Measurements from ENCODE around the gene CRISPLD2. TPM values are rescaled to one million over a fixed set of nuclear protein-coding genes. Genes with fewer than 3 reads are reported as not detected.

The CRISPLD2 gene
- polyA plus RNA-seq, 2 donors, result 3.7 to 8.8 TPM

GRCh38 chr16:84842516-84843148, 22.8 kb downstream of the CRISPLD2 start:
- no peaks in the 10 kb centered on the region for H3K27me3 ChIP-seq (ENCODE audit: control insufficient read depth in 1 of 2, insufficient read depth in 2 of 2, low read length in 2 of 2)
- H3K4me1 ChIP-seq (ENCODE audit: control insufficient read depth in 2 of 2, insufficient read depth in 2 of 2, low read length in 1 of 2), result peaks cover 7 to 23% of the 10 kb centered on the region in 2 donors
- no peak overlapping the region for H3K4me3 ChIP-seq (ENCODE audit: low read depth in 1 of 2, low read length in 2 of 2)
- WGBS, 2 donors, result 41 to 52% methylated on average over 18 of the region's 18 CpGs
- no peaks in the 10 kb centered on the region for H3K9me3 ChIP-seq (ENCODE audit: control insufficient read depth in 2 of 2, insufficient read depth in 1 of 2, low read depth in 1 of 2, low read length in 1 of 2)
- peaks cover 0 to 6% of the 10 kb centered on the region in 2 donors for H3K36me3 ChIP-seq (ENCODE audit: control insufficient read depth in 2 of 2, insufficient read depth in 2 of 2, low read length in 1 of 2)
- peak overlapping the region; percentile 80 for H3K27ac ChIP-seq (ENCODE audit: low read depth in 2 of 2, low read length in 1 of 2)

- Histone ChIP-seq H3K9me3 (ENCODE audit: control insufficient read depth in 2 of 2, insufficient read depth in 1 of 2, low read depth in 1 of 2, low read length in 1 of 2) (no peaks in the 10 kb centered on the region), H3K4me1 (ENCODE audit: control insufficient read depth in 2 of 2, insufficient read depth in 2 of 2, low read length in 1 of 2) (peaks cover 5 to 16% of the 10 kb centered on the region in 2 donors), H3K36me3 (ENCODE audit: control insufficient read depth in 2 of 2, insufficient read depth in 2 of 2, low read length in 1 of 2) (peaks cover 0 to 4% of the 10 kb centered on the region in 2 donors), H3K4me3 (ENCODE audit: low read depth in 1 of 2, low read length in 2 of 2) (no peak overlapping the region), H3K27ac (ENCODE audit: low read depth in 2 of 2, low read length in 1 of 2) (peak overlapping the region; percentile 80), H3K27me3 (ENCODE audit: control insufficient read depth in 1 of 2, insufficient read depth in 2 of 2, low read length in 2 of 2) (no peaks in the 10 kb centered on the region)
- WGBS, 2 donors, result 42 to 50% methylated on average over 13 of the region's 13 CpGs
Observed at GRCh38 chr16:84843149-84844048, 23.6 kb downstream of the CRISPLD2 start.

GRCh38 chr16:84844049-84844350, 24.2 kb downstream of the CRISPLD2 start:
- peaks cover 0 to 4% of the 10 kb centered on the region in 2 donors for H3K36me3 ChIP-seq (ENCODE audit: control insufficient read depth in 2 of 2, insufficient read depth in 2 of 2, low read length in 1 of 2)
- H3K27me3 ChIP-seq (ENCODE audit: control insufficient read depth in 1 of 2, insufficient read depth in 2 of 2, low read length in 2 of 2), result no peaks in the 10 kb centered on the region
- no peak overlapping the region for H3K4me3 ChIP-seq (ENCODE audit: low read depth in 1 of 2, low read length in 2 of 2)
- 26 to 52% methylated on average over 5 of the region's 5 CpGs for WGBS, 2 donors
- H3K27ac ChIP-seq (ENCODE audit: low read depth in 2 of 2, low read length in 1 of 2), result peak overlapping the region; percentile 25 to 68
- H3K9me3 ChIP-seq (ENCODE audit: control insufficient read depth in 2 of 2, insufficient read depth in 1 of 2, low read depth in 1 of 2, low read length in 1 of 2), result no peaks in the 10 kb centered on the region
- peaks cover 5 to 13% of the 10 kb centered on the region in 2 donors for H3K4me1 ChIP-seq (ENCODE audit: control insufficient read depth in 2 of 2, insufficient read depth in 2 of 2, low read length in 1 of 2)

GRCh38 chr16:84844559-84845495, 25.0 kb downstream of the CRISPLD2 start:
- peak overlapping the region in 1 of 2 donors; percentile 15 for H3K27ac ChIP-seq (ENCODE audit: low read depth in 2 of 2, low read length in 1 of 2)

DNA sequence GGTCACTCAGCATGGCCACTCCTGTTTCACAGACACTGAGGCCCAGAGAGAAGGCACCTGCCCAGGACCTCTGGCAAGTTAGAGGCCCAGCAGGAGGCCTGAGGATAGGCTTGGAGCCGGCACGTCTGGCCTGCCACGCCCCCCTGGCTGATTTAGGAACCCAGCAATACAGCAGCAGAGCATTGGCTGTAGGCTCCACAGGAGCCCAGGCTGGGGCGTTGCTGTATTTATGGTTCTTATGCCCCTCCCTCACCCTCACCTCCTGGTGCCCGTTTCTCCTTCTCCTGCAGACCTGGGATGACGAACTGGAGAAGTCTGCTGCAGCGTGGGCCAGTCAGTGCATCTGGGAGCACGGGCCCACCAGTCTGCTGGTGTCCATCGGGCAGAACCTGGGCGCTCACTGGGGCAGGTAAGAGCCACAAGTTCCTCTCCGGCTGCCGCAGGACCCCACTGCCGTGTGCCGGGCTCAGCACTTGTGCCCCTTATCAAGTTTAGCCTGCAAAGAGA, 25.8 kb downstream of the CRISPLD2 start:
- peaks cover 0 to 6% of the 10 kb centered on the region in 2 donors for H3K36me3 ChIP-seq (ENCODE audit: control insufficient read depth in 2 of 2, insufficient read depth in 2 of 2, low read length in 1 of 2)
- H3K27me3 ChIP-seq (ENCODE audit: control insufficient read depth in 1 of 2, insufficient read depth in 2 of 2, low read length in 2 of 2), result no peaks in the 10 kb centered on the region
- H3K9me3 ChIP-seq (ENCODE audit: control insufficient read depth in 2 of 2, insufficient read depth in 1 of 2, low read depth in 1 of 2, low read length in 1 of 2), result no peaks in the 10 kb centered on the region
- 78 to 86% methylated on average over 12 to 14 of the region's 14 CpGs for WGBS, 2 donors
- H3K4me3 ChIP-seq (ENCODE audit: low read depth in 1 of 2, low read length in 2 of 2), result no peak overlapping the region
- no peak overlapping the region for H3K27ac ChIP-seq (ENCODE audit: low read depth in 2 of 2, low read length in 1 of 2)
- H3K4me1 ChIP-seq (ENCODE audit: control insufficient read depth in 2 of 2, insufficient read depth in 2 of 2, low read length in 1 of 2), result peaks cover 5 to 9% of the 10 kb centered on the region in 2 donors

More at GRCh38 chr16:84844559-84845495, 25.0 kb downstream of the CRISPLD2 start:
- no peaks in the 10 kb centered on the region for H3K9me3 ChIP-seq (ENCODE audit: control insufficient read depth in 2 of 2, insufficient read depth in 1 of 2, low read depth in 1 of 2, low read length in 1 of 2)
- peaks cover 5 to 9% of the 10 kb centered on the region in 2 donors for H3K4me1 ChIP-seq (ENCODE audit: control insufficient read depth in 2 of 2, insufficient read depth in 2 of 2, low read length in 1 of 2)
- H3K4me3 ChIP-seq (ENCODE audit: low read depth in 1 of 2, low read length in 2 of 2), result no peak overlapping the region
- 88 to 89% methylated on average over 26 of the region's 26 CpGs for WGBS, 2 donors
- no peaks in the 10 kb centered on the region for H3K27me3 ChIP-seq (ENCODE audit: control insufficient read depth in 1 of 2, insufficient read depth in 2 of 2, low read length in 2 of 2)
- peaks cover 0 to 4% of the 10 kb centered on the region in 2 donors for H3K36me3 ChIP-seq (ENCODE audit: control insufficient read depth in 2 of 2, insufficient read depth in 2 of 2, low read length in 1 of 2)

- Histone ChIP-seq H3K36me3 (ENCODE audit: control insufficient read depth in 2 of 2, insufficient read depth in 2 of 2, low read length in 1 of 2) (peaks cover 0 to 6% of the 10 kb centered on the region in 2 donors), H3K4me1 (ENCODE audit: control insufficient read depth in 2 of 2, insufficient read depth in 2 of 2, low read length in 1 of 2) (peaks cover 3 to 5% of the 10 kb centered on the region in 2 donors), H3K9me3 (ENCODE audit: control insufficient read depth in 2 of 2, insufficient read depth in 1 of 2, low read depth in 1 of 2, low read length in 1 of 2) (no peaks in the 10 kb centered on the region), H3K4me3 (ENCODE audit: low read depth in 1 of 2, low read length in 2 of 2) (no peak overlapping the region), H3K27ac (ENCODE audit: low read depth in 2 of 2, low read length in 1 of 2) (no peak overlapping the region), H3K27me3 (ENCODE audit: control insufficient read depth in 1 of 2, insufficient read depth in 2 of 2, low read length in 2 of 2) (no peaks in the 10 kb centered on the region)
- WGBS, 2 donors, result 76 to 82% methylated on average over 23 of the region's 23 CpGs
Observed at GRCh38 chr16:84847564-84848355, 28.0 kb downstream of the CRISPLD2 start.

DNA sequence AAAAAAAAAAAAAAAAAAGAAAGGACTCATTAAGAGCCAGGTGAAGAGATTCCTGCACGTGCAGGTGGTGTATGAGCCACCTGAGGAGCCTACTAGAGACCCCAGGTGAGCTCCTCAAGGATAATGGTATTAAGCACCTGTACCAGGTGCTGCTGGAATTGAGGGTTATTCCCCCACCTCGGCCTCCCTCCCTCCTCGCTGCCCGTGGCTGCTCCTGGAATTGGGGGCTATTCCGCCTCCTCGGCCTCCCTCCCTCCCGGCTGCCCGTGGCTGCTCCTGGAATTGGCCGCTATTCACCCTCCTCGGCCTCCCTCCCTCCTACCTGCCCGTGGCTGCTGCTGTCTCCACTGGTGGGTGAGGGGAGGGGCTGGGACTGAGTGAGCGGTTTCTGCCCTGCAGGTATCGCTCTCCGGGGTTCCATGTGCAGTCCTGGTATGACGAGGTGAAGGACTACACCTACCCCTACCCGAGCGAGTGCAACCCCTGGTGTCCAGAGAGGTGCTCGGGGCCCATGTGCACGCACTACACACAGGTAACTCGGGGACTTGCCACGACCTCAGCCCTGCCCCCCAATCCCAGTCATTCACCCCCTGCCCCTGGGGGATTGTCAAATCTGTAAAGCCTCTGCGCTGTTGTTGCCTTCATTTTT, 29.3 kb downstream of the CRISPLD2 start:
- WGBS, 2 donors, result 72 to 84% methylated on average over 22 of the region's 22 CpGs
- H3K27ac ChIP-seq (ENCODE audit: low read depth in 2 of 2, low read length in 1 of 2), result no peak overlapping the region
- no peaks in the 10 kb centered on the region for H3K27me3 ChIP-seq (ENCODE audit: control insufficient read depth in 1 of 2, insufficient read depth in 2 of 2, low read length in 2 of 2)
- no peaks in the 10 kb centered on the region for H3K9me3 ChIP-seq (ENCODE audit: control insufficient read depth in 2 of 2, insufficient read depth in 1 of 2, low read depth in 1 of 2, low read length in 1 of 2)
- H3K36me3 ChIP-seq (ENCODE audit: control insufficient read depth in 2 of 2, insufficient read depth in 2 of 2, low read length in 1 of 2), result peaks cover 0 to 6% of the 10 kb centered on the region in 2 donors
- H3K4me1 ChIP-seq (ENCODE audit: control insufficient read depth in 2 of 2, insufficient read depth in 2 of 2, low read length in 1 of 2), result no peaks in the 10 kb centered on the region
- no peak overlapping the region for H3K4me3 ChIP-seq (ENCODE audit: low read depth in 1 of 2, low read length in 2 of 2)

GRCh38 chr16:84849751-84850150, 30.0 kb downstream of the CRISPLD2 start:
- Histone ChIP-seq H3K9me3 (ENCODE audit: control insufficient read depth in 2 of 2, insufficient read depth in 1 of 2, low read depth in 1 of 2, low read length in 1 of 2) (no peaks in the 10 kb centered on the region), H3K4me3 (ENCODE audit: low read depth in 1 of 2, low read length in 2 of 2) (no peak overlapping the region), H3K27me3 (ENCODE audit: control insufficient read depth in 1 of 2, insufficient read depth in 2 of 2, low read length in 2 of 2) (no peaks in the 10 kb centered on the region), H3K27ac (ENCODE audit: low read depth in 2 of 2, low read length in 1 of 2) (no peak overlapping the region), H3K36me3 (ENCODE audit: control insufficient read depth in 2 of 2, insufficient read depth in 2 of 2, low read length in 1 of 2) (peaks cover 0 to 6% of the 10 kb centered on the region in 2 donors), H3K4me1 (ENCODE audit: control insufficient read depth in 2 of 2, insufficient read depth in 2 of 2, low read length in 1 of 2) (no peaks in the 10 kb centered on the region)
- WGBS, 2 donors, result 86 to 91% methylated on average over 6 of the region's 6 CpGs
